GM21360 (cell line): ENCODE data around the gene PPOX.

ENCODE experiments used
- ATAC-seq: cut with Tn5 transposase; IDR thresholded peaks from one replicate; pipeline ENCODE4 v1.9.1; 2021; ENCODE audit warnings: mild to moderate bottlenecking, moderate library complexity; ENCODE audit not compliant: unreplicated experiment

Gene PPOX

GRCh38 chr1:161153176-161153575, 13.1 kb upstream of the PPOX start:
- ATAC-seq = no peak

DNA sequence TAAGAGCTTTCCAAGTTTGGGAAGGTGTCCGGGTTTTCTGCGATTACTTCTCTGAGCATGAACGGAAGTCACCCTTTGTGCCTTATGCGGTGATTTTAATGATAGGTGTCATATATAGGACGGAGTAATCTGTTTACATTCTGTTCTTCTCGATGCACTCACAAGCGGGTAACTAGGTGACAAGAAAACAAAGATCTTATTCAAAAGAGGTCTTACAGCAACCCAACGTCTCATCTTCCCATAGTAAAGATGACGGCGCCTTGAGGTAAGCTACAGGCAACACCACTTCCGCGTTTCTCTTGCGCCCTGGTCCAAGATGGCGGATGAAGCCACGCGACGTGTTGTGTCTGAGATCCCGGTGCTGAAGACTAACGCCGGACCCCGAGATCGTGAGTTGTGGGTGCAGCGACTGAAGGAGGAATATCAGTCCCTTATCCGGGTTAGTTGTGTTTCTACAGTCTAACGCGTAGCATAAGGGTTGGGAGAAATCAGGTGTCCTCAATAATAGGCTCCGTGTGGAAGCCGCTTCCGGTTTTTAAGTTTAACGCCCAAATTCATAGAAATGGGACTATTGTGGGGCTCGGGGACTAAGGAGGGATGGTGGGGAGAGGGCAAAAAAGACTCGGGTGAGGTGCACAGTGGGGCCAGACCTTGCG, 12.4 kb upstream of the PPOX start, which contains the start of gene UFC1:
TSS of gene UFC1 (plus strand) at position 297 of the 656 bp plus-strand sequence. CDS start at position 317, 20 bp downstream.
- peak; percentile 76 for ATAC-seq

DNA sequence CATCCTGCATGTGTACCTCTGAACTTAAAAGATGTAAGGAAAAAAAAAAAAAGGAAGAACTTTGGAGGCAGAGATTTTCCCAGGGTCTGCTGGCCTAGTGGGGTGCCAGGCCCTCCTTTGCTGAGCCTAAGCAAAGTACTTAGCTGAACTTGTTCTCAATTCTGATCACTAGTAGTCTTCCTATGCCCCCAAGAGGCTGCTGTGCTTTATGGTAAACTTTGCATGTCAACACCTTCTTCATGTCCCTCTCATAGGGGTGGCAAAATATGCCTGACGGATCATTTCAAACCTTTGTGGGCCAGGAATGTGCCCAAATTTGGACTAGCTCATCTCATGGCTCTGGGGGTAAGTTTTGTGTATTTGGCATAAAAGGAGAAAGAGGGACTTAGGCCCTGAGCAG, 8.4 kb upstream of the PPOX start:
- ATAC-seq = no peak

DNA sequence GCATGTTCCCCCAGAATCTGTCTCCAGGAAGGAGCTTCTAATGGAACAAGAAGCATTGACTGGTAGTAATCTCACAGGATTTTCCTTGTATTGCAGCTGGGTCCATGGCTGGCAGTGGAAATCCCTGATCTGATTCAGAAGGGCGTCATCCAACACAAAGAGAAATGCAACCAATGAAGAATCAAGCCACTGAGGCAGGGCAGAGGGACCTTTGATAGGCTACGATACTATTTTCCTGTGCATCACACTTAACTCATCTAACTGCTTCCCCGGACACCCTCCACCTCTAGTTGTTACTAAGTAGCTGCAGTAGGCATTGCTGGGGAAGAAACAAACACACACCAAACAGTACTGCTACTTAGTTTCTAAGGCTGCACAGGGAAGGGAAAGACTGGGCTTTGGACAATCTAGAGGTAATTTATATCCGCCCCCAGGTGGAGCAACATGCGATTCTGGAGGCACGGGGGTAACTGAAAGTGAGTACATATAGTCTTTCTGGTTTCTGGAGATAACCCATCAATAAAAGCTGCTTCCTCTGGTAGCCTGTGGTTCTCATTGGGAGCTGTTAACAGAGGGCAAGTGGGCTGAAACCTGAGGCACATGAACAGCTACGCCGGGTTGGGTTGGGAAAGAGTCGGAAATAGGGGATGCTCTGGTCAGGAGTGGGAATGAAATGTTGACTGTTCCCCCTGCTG, 7.8 kb upstream of the PPOX start:
- ATAC-seq = no peak

- ATAC-seq = peak; percentile 80
Measured at GRCh38 chr1:161159087-161159912, 6.9 kb upstream of the PPOX start, which contains the start of gene USP21. USP21 (plus strand) TSS chr1:161159500; CDS start chr1:161160641, 1,141 bp downstream.

DNA sequence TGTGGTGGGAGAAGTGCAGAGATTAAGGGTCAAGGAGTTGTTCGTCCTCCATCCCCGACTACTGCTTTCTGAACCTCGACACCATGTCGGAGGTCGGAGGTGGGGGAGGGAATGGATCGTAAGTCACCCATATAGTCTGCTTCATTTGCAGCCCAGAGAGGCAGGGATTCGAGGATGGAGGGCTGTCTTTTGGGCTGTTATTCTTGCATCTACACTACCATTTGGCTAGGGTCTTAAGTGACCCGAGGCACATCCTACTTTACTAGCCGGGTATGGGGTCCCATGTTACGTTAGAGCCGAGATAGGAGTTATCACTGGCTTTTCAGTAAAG, 6.3 kb upstream of the PPOX start:
- ATAC-seq = no peak

GRCh38 chr1:161160671-161161145, 5.5 kb upstream of the PPOX start:
- ATAC-seq = no peak

- no peak for ATAC-seq
Measured at GRCh38 chr1:161161652-161162051, 4.6 kb upstream of the PPOX start.

DNA sequence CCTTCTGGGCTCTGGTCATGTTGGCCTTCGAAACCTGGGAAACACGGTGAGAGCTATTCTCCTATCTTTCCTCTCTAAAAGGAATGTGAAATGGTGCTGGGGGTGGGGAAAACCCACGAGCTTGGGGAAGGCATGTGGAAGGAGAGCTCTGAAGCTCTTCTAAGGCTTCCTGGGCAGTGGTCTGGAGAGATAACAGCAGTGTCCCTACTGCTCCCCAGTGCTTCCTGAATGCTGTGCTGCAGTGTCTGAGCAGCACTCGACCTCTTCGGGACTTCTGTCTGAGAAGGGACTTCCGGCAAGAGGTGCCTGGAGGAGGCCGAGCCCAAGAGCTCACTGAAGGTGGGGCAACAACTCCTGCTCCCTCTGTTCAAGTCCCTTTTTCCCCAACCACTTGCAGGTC, 4.2 kb upstream of the PPOX start:
- ATAC-seq = no peak

GRCh38 chr1:161162806-161163205, 3.4 kb upstream of the PPOX start:
- ATAC-seq = no peak

GRCh38 chr1:161163793-161164192, 2.4 kb upstream of the PPOX start:
- no peak for ATAC-seq

GRCh38 chr1:161164901-161165610, 1.2 kb upstream of the PPOX start:
- no peak for ATAC-seq

DNA sequence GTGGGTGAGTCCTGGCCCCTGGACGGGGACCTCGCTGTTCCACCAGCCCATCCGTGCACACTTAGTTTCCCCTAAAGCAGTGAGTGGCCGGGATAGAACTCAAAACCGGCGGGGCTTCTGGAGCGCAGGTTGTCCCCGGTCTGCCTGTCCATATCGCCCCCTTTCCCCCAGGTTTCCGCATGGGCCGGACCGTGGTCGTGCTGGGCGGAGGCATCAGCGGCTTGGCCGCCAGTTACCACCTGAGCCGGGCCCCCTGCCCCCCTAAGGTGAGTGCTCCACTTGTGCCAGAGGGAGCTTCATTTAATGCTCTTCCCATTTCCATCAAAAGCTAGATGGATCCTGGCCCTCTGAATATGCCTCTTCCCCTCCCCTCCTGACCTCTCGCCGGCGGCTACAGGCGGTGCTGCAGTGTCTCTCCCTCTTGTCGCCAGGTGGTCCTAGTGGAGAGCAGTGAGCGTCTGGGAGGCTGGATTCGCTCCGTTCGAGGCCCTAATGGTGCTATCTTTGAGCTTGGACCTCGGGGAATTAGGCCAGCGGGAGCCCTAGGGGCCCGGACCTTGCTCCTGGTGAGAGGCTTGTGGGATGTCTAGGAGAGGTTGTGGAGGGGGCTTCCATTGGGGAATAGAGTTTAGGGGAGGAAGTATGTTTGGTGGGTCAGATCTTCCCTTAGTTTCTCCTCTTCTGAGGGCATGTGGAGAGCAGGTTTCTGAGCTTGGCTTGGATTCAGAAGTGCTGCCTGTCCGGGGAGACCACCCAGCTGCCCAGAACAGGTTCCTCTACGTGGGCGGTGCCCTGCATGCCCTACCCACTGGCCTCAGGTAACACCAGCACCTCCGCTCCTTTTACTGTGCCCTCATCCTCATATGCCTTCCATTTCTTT, 683 bp downstream of the PPOX start:
- no peak for ATAC-seq

DNA sequence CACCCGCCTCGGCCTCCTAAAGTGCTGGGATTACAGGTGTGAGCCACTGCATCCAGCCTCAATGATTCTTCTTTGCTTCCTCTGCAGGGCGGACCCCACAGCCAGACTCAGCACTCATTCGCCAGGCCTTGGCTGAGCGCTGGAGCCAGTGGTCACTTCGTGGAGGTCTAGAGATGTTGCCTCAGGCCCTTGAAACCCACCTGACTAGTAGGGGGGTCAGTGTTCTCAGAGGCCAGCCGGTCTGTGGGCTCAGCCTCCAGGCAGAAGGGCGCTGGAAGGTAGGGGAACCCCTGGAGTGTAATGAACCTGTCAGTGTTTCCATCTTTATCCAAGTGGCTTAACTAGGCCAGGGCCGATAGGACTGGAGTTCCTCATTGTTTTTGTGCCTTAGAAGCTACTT, 2.7 kb downstream of the PPOX start:
- no peak for ATAC-seq

DNA sequence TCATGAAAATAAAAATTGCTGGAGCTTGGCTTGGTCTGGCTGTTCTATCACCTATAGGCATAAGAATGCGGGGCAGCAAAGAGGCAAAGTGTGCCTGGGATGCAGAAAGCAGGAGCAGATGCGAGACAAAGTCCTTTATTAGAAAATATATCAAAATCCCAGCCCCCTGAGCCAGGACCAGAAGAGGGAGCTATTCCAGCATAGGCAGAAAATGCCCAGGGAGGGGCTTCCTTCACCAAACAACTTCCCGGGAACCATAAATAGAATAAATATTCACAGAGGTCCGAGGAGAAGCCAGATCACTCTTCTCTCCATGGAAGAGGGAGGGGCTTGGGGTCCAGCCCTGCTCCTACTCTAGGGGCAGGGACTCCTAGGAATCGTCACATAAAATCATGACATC, 5.0 kb downstream of the PPOX start:
- no peak for ATAC-seq

- ATAC-seq = no peak
Measured at GRCh38 chr1:161171696-161172095, 5.5 kb downstream of the PPOX start.

- no peak for ATAC-seq
Measured at GRCh38 chr1:161172349-161172748, 6.1 kb downstream of the PPOX start.

- ATAC-seq = no peak
Measured at GRCh38 chr1:161172776-161173376, 6.7 kb downstream of the PPOX start.

GRCh38 chr1:161173711-161174110, 7.5 kb downstream of the PPOX start:
- no peak for ATAC-seq

DNA sequence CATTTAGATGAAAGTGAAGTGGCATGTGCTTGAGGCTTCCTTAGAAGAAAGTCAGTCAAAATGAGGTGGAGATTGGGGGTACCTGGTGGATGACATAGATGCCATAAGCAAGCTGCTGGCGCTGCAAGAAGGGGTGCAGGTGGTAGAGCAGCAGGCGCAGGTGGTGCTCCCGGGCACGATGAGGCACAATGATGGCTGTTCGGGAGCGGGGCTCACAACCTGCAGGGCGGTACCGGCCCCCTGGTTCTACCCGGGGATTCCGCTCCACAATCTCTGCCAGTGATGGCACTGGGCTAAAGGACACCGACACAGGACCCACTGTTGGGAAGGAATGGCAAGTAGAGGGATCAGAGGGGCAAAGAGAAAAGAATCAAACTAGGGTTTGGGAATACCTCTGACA, 8.7 kb downstream of the PPOX start:
- ATAC-seq = no peak
